LNCAP (cell line): Measurements from ENCODE around the gene SCAMP3.

Experiments used
- CTCF ChIP-seq: fragments of 450-650 bp; IDR thresholded peaks from 2 replicates; pipeline ENCODE4 v1.5.1; 2017; ENCODE audit warnings: mild to moderate bottlenecking

The SCAMP3 gene

GRCh38 chr1:155272466-155273342 is 10.5 kb upstream of the SCAMP3 start:
- TF ChIP-seq CTCF, result no peak

GRCh38 chr1:155269381-155269780 is 7.2 kb upstream of the SCAMP3 start:
- TF ChIP-seq CTCF, result no peak

GRCh38 chr1:155268630-155269029 is 6.5 kb upstream of the SCAMP3 start:
- no peak for TF ChIP-seq CTCF

- no peak for TF ChIP-seq CTCF
Observed at GRCh38 chr1:155267373-155267772, 5.2 kb upstream of the SCAMP3 start.

GRCh38 chr1:155266553-155266952 is 4.4 kb upstream of the SCAMP3 start:
- TF ChIP-seq CTCF, result no peak

- TF ChIP-seq CTCF, result no peak
Observed at GRCh38 chr1:155263067-155263466, 907 bp upstream of the SCAMP3 start.

GRCh38 chr1:155261493-155261851 is 688 bp downstream of the SCAMP3 start:
- no peak for TF ChIP-seq CTCF
